NCI-H226 (cell line): ENCODE measurements around the gene COLEC11.
"Not testable (repeated sequence)": the region's sequence is repeated elsewhere in the genome, so short reads cannot be mapped to it uniquely, and the experiment has no call there.

ENCODE experiments used
- DNase-seq: peaks from one replicate; pipeline ENCODE4 v3.0.0-alpha.2; 2015

Gene COLEC11

DNA sequence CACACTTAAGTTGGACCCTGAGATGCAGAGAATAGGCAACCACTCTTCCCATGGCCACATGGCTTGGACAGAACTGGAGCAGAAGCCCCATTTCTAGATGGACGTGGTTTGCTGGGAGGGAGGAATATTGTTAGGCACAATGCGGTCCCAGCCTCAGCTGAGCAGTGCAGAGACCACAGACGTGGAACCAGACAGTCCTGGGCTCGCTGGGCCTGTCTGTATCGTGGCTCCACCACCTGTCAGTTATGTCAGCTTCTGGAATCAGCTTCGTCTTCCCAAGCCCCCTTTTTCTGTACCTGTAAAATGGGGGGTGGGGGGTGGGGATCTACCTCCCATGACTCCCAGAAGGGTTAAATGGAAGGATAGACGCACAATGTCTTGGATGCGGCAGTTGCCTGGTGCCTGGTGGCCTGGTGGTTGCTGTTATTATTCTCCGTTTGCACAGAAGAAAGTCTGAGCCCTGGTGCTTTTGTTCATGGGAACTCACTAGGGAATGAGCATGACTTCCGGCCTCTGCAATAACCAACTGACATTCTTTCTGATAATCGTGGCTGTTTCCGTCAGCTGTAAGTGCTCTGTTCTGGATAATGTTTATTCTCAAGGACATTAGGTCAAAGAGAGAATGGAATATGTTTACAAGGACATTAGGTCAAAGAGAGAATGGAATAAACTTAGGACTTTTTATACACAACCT is 31.4 kb downstream of the COLEC11 start:
- no peak for DNase-seq

DNA sequence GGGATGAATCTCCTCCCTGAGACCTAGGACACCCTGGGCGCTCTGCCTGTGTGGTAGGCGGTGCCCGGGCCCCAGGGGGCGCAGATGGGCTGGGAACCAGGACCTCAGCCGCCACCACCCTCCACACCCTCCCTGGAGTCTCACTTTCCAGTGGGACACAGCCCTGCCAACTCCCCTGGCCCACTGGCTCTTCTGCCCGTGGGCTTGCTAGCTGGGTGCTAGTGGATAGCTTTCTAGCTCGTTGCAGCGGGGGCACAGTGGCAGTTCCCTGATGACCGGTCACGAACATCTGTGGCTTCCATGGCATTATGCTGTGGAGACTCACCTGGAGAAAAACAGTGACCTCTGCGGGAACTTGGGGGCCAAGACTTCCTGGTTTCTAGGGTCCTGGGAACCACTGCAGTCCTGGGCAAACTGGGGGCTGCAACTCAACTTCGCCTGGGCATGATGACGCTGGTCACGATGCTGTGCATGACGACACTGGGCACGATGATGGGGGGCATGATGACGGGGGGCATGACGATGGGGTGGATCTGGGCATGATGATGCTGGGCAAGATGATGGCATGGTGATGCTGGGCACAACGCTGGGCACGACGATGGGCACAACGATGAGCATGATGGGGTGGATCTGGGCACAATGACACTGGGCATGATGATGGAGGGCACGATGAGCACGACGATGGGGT is 32.0 kb downstream of the COLEC11 start:
- DNase-seq: no peak

DNA sequence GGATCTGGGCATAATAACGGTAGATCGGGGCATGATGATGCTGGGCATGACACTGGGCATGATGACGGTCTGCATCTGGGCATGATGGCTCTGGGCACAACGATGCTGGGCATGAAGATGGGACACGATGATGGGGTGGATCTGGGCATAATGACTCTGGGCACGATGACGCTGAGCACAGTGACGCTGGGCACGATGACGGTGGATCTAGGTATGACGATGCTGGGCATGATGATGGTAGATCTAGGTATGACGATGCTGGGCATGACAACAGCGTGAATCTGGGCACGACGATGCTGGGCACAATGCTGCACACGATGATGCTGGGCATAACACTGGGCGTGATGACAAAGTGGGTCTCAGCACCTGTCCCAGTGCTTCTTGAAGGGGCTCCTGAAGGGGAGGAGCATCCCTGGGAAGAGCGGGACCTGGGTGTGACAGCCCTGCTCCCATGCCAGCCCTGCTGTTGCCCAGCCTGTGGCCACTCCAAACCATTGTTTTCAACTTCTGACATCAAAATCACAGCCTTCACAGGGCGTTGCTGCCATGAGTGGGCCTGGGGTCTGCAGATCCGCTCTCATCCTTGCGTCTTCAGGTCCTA is 32.7 kb downstream of the COLEC11 start:
- DNase-seq: no peak

DNA sequence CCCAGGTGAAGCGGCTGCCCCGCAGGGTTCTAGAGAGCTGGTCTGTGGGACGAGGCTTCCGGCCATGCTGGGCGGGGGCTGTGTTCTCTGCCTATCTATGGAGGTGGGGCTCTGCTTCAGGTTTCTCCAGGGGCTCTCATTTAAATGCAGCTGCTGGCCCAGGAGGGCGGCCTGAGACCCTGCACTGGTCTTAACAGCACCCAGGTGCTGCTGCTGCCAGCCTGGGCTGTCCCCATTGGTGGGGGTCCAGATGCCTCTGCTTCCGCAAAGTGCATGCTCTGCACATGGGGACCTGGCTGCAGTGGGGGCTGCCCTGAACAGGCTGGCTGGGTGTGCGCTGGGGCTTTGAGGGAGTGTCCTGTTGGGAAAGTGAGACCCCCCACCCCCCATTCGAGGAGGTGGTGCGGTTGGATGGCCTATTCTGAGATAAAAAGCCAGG is 33.3 kb downstream of the COLEC11 start:
- no peak for DNase-seq

DNA sequence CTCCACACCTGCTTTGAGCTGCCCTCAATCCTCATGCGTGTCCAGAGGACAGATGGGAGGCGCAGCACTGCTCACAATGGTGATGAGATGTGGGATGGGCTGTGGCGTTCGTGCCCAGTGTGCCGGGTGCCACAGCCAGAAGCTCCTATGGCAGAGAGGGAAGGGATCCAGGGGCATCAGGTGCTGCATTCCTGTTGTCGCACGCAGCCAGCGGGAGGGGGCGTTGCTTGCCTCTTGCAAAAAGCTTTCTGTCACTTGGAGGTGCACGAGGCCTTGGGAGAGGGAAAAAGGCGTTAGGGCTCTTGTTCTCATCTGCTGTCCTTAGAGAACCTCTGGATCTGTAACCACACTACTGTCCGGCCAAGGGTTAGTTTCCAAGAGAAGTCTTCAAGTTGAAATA is 33.9 kb downstream of the COLEC11 start:
- no peak for DNase-seq

DNA sequence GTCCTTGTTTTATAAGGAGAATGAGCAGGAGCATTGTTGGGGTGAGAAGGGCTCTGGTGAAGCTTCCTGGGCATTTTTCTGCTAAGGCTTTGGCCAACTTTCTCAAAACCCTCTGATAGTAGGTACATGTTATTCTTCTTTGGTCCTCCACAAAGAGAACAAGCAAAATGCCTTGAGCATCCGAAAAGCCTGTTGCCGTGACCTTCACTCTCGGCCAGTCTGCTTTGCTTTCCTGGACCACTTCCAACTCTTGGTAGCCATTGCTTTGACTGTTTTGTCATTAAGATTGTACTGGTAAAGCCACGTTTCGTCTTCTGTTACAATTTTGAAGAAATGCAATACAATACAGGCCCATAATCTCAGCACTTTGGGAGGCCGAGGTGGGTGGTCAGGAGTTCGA is 35.7 kb downstream of the COLEC11 start:
- no peak for DNase-seq

DNA sequence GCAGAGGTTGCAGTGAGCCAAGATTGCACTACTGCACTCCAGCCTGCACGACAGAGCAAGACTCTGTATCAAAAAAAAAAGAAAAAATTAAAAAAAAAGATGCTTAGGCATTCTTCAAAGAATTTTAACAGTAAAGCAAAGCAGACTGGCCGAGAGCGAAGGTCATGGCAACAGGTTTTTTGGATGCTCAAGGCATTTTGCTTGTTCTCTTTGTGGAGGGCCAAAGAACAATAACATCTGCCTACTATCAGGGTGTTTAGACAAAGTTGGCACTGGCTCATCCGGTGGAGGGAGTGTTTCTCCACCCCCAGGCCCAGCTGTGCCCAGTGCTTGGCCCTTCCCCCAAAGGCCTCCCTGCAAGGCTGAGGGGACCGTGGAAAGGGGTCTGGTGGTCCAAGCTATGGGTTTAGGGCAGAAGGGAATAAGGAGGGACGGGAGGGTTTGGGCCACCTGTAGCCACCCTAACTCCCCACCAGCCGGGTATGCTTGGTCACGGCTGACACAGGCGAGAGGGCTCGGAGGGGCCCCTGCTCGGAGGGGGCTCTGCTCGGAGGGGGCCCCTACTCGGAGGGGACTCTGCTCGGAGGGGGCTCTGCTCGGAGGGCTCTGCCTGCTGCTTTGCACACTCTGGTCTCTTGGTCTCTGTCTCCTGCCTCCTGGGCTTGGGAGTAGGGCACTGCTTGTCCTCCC is 36.4 kb downstream of the COLEC11 start:
- no peak for DNase-seq

DNA sequence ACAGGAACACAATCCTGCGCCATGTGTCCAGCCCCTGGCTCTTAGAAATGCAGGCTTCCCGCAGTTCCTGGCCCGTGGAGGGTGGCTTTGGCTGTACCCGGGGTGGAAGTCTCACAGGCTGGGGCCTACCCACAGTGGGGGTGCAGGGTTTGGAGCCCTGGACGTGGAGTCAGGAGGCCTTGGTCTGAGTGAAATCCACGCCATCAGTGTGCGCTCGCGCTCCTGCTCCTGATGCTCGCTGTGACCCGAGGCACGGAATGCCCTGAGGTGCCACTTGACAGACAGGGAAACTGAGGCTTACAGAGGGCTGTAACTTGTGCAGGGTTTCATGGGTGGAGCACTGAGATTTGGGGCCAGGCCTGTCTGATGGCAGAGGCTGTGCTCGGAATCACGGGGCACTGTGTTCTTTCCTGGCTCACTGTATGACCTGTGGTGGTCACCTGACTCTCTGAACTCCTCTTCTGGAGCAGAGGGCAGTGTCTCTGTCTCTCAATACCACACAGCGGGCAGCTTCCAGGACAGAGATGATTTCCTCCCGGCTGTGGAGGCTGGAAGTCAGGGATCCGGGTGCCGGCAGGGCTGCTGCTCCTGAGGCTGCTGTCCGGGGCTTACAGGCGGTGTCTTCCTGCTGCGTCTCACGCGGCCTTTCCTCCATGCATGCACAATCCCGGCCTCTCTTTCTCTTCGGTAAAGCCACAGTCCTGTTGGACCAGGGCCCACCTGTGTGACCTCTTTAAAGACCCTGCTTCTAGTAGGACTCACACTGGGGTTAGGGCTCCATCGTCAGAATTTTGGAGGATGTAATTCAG is 37.1 kb downstream of the COLEC11 start:
- no peak for DNase-seq

DNA sequence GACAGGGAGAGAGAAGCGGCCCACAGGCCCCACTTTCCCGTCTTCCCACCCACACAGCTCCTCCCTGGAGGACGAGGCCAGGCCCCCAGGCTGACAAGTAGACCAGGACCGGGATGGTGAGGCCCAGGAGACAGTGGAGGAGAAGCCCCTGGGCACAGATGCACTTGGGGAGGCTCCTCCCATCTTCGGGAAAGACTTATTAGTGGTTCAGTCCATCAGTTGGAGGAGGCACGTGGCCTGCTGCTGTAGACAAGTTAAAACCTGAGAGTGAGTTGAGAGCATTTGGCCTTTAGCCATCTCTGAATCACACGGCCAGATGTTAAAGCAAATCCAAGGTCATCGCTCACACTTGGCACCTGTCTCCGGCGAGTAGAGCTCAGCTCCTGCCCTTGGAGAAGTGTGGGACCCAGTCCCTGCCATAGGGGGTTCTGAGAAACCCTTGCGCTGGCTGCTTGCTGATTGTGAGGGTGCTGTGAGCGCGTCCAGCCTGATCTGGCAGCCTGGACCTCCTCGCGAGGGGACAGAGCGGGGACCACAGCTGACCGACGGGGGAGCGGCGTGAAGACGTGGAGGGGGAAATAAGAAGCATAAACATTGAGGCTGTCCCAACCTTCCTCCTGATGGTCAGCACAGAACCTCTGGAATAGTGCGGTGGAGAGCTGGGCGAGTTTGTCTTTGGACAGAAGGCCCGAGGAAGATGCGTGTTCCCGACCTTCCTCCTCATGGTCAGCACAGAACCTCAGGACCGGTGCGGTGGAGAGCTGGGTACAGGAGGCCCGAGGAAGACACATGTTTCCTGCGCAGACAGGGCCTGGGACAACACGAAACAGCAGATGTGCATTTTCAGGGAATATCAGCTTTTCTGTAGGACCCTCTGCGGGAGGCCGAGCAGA is 38.4 kb downstream of the COLEC11 start:
- DNase-seq: no peak

DNA sequence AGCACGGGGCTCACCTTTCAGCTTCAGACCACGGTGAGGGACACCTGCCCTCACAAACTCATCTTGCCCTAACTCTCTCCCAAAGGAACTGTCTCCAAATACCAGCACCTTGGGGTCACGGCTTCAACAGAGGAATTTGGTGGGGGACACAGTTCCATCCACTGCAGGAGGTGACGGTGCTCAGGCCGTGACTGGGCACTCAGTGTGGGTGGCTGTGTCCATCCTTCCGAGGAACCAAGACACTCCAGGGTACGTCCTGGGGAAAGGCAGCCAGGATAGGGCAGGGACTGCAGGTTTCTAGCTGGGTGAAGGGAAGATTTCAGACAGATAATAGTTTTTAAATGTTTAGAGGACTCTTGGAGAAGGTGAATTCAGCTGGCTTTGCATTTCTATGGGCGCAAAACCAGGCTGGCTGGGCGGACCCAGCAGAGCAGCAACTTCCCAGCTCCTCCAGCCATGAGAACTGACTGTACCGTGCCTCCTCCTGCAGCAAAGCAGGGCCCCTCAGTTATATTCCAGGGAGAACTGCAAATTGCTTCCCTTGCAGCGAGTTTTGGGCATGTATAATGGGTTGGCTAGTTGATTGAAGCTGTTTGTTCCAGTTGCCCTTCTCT is 39.2 kb downstream of the COLEC11 start:
- DNase-seq: no peak

DNA sequence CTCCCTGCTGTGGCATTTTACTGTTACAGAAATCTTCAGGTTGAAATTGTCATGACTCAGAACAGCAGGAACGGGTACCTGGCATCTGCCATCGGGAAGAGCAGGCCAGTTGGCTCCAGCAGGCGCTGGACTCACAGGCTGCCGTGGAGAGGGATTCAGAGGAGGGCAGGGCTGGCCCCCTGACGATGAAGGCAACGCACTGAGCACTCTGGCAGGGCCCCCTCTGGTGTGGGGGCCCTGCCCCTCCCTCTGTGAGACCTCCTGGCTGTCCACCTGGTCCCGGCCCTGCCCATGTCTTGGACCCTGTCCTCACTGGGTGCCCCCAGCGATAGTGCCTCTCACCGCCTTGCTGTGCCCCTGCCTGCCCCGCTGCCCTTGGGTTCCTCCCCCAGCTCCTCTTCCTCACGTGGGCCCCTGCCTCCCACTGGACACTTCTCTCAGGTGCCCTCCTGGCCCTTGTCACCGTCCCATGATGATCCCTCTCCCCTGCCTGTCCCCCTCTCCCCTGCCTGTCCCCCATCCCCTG is 39.7 kb downstream of the COLEC11 start:
- no peak for DNase-seq

DNA sequence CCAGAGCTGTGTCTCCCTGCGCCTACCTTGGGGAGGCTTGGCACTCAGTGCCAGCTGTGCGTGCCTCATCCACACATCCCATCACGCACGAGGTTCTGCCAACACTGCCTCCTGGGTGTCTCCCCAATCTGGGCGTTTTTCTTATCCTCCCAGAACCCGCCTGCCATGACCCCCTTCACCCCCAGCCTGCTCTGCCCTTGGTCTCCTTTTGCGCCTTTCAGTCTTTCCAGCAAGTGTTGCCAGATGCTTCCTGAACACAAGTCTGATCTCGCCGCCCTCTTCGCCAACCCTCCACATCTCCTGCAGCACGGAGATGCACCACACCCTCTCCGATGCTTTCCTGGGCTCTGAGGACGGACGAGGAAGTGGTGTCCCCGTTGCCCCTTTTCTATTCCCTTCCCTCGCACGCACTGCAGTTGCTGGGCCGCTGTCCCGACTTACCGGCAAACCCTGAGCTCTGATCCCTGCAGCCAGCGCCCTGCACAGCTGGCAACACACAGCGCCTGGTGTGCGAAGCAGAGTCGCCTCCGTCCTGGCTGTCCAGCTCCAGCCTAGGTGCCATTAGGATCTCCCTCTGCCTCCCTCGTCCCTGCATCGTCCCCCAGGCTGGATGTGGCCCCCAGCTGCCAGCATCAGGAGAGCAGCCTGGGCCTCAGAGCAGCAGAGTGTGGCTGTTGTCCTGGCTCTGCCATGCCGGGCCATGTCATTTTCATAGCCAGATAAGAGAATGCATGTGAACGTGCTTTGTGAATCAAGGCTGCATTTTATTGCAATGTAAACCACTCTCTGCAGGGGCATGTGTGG is 40.5 kb downstream of the COLEC11 start:
- no peak for DNase-seq

DNA sequence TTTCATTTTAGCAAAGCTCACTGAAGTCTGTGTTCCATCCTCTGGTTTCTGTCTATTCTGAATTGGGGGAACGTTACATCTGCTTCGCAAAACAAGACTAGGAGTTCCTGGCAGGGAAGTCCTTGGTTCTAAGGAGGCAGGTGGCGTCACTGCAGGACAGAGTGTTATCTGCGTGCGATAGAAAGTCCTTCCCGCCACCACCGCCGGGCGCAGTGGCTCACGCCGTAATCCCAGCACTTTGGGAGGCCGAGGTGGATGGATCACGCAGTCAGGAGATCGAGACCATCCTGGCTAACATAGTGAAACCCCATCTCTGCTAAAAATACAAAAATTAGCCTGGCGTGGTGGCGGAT is 41.0 kb downstream of the COLEC11 start:
- DNase-seq: not testable (repeated sequence)

DNA sequence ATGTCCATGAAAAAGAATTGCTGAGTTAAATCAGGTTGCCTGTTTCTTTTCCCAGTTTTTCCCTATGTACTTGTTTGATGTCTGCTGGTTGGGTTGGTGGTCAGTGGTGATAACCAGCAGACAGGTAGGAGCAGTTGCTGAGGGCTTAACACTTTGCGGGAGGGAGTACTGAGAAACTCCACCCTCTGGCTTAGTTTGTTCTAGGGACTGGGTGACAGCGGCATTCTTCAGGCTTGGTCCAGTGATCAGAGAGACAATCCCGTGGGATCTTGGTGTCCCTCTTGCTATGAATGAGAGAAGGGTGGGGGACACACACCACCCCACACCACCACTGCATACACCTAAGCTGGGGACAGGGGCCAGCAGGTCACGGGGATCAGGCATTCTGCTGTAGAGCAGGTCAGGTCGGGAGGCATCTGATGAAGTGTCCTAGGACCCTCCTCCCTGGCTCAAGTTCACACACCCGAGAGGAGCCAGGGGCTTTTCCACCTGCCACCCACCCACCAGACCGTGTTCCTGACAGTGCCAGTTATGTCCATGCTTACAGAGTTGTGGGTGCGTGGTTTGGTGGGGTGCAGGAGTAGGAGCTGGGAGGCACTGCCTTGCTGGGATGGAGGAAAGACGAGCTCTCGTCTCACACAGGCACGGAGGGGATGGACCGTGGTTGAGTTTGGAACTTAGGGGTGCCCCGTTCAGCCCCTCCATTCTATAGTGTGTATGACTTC is 41.8 kb downstream of the COLEC11 start:
- no peak for DNase-seq

DNA sequence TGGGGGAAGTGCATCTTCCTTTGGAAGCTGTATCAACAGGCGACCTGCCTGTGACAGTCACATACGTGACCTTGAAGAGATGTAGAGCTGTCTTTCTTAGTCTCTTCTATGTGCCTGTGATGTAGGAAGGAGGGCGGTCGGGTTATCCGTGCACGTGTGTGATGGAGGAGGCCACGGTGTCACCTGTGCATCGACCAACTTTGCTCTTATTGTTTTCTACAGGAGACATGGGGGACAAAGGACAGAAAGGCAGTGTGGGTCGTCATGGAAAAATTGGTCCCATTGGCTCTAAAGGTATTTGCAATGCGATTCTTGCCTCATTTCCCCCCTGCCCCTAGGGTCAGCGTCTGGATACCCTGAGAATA is 42.4 kb downstream of the COLEC11 start:
- no peak for DNase-seq

DNA sequence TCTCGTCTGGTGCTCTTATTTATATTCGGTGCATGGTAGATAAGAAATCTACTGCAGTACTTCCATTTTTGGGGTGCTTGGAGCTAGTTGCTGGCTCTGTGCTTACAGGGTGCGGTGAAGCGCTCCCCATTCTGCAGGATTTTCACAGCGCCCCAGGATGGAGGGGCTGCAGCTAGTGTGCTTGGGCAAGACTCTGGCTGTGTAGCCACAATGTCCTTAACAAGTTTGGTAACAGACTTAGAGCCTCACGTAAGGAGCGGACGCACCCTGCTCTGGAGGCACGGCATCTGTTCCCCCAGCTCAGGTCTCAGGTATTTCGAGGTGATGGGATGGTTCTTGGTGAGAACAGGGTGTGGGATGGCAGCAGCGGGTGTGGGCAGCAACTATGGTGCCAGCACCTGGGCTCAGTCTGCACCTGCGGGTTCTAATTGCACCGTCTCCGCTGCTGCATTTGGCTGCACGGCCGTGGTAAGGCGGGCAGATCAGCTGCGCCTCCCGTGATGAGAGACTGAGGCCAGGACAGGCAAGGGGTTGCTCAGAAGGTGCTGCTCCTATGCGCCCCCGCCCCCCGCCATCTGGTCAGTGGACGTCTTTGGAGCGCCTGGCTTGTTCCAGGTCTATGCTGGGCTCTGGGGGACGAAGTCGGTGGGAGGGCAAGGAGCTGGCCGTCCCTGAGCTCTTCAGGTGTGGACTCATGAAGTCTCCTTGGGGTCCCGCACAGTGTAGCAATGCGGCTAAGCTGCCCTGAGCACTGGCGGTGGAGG is 43.0 kb downstream of the COLEC11 start:
- DNase-seq: no peak

DNA sequence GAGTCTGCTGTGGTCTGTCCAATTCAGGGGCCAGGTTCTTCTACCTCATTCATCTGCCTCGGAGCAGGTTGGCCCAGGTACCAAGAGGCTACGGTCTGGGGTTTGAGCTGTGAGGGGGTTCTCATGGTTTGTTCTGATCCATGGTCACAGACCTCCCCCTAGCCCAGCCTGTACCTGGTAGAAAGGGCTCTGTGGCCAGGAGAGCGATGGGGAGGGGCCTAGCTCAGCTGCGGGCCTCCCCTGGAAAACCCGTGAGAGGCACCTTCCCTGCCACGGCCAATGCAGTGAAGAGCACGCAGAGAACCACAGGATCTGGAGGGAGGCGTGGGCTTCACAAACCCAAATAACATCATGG is 43.5 kb downstream of the COLEC11 start:
- no peak for DNase-seq

DNA sequence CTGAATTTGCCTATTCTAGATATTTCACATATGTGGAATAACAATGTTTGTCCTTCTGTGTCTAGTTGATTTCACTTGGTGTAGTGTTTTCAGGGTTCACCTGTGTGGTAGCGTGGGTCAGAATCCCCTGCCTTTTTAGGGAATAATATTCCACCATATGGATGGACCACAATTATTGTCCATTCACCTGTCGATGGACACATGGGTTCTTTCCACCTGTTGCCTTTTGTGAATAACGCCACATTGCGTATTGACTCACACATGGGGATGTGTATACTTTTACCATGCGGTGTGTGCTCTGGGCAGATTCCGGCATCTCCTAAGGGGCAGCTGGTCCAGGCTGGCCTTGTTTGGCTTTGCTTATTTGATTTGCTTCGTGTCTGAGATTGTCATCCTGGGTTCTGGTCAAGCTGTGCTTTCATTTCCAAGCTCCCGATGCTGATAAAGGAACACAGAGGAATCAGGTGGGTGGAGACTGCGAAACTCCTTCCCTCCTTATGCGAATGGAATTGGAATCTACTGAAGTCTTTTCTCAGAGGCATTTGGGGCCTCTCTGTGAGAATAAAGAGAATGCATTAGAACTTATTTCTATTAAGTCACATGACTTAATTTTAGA is 44.2 kb downstream of the COLEC11 start:
- no peak for DNase-seq

DNA sequence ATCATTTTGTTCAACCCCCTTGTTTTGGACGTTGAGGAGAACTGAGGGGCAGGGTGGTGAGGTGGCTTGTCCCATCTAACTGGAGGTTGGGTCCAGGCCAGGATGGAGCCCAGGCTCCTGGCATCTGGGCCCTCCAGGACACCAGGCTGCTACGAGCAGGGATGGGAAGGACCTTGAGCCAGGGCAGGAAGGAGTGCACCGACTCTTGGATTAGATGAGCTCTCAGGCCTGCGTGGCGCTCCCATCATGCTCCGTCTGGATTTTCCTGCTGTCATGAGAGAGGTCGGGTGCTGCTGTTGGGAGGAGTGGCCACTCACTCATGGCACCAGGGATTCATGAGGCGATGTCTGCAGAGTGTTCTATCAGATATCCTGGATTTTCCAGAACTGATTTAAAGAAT is 44.7 kb downstream of the COLEC11 start:
- DNase-seq: no peak
